IMR-90 (cell line): ENCODE measurements around the gene ISG15.

Source experiments
- CEBPB ChIP-seq: IDR thresholded peaks from 2 replicates; pipeline ENCODE4 v1.6.1; 2012; ENCODE audit warnings: low read depth, low read length, improper control_type of control experiment
- CTCF ChIP-seq: conservative IDR thresholded peaks from 2 replicates; pipeline ENCODE4 v1.5.1; 2012; ENCODE audit warnings: mild to moderate bottlenecking, low read depth, low read length, improper control_type of control experiment
- FOS ChIP-seq: fragments of 150-350 bp; IDR thresholded peaks from 2 replicates; pipeline ENCODE4 v1.6.1; 2016; ENCODE audit warnings: low read depth, low read length
- MAFK ChIP-seq: IDR thresholded peaks from 2 replicates; pipeline ENCODE4 v1.6.1; 2012; ENCODE audit warnings: low read depth, low read length, improper control_type of control experiment
- MXI1 ChIP-seq: IDR thresholded peaks from 2 replicates; pipeline ENCODE4 v1.6.1; 2012; ENCODE audit warnings: low read depth, mild to moderate bottlenecking, low read length, moderate library complexity, borderline replicate concordance
- POLR2A ChIP-seq: IDR thresholded peaks from 2 replicates; pipeline ENCODE4 v1.6.1; 2012; ENCODE audit warnings: mild to moderate bottlenecking, low read depth, low read length
- RAD21 ChIP-seq: IDR thresholded peaks from 2 replicates; pipeline ENCODE4 v1.6.1; 2012; ENCODE audit warnings: low read length, improper control_type of control experiment
- RCOR1 ChIP-seq: IDR thresholded peaks from 2 replicates; pipeline ENCODE4 v1.6.1; 2012; ENCODE audit warnings: mild to moderate bottlenecking, low read length, improper control_type of control experiment; ENCODE audit not compliant: insufficient replicate concordance
- RFX5 ChIP-seq: IDR thresholded peaks from 2 replicates; pipeline ENCODE4 v1.8.0; 2012; ENCODE audit warnings: low read depth, mild to moderate bottlenecking, low read length, moderate library complexity
- SMC3 ChIP-seq: fragments of 150-350 bp; IDR thresholded peaks from 2 replicates; pipeline ENCODE4 v1.6.1; 2016; ENCODE audit warnings: low read depth, mild to moderate bottlenecking, antibody characterized with exemption, low read length, moderate library complexity
- USF2 ChIP-seq: fragments of 150-350 bp; IDR thresholded peaks from 2 replicates; pipeline ENCODE4 v1.6.1; 2017; ENCODE audit warnings: mild to moderate bottlenecking, antibody characterized with exemption, low read length, low read depth

- TF ChIP-seq CTCF = no peak
- no peak for TF ChIP-seq MXI1
- no peak for TF ChIP-seq CEBPB
- TF ChIP-seq RCOR1 = no peak
- TF ChIP-seq USF2 = no peak
- no peak for TF ChIP-seq RAD21
- no peak for TF ChIP-seq POLR2A
- TF ChIP-seq RFX5 = no peak
- no peak for TF ChIP-seq FOS
- no peak for TF ChIP-seq MAFK
- TF ChIP-seq SMC3 = no peak
Observed at GRCh38 chr1:1051127-1051810, 38.0 kb downstream of the ISG15 start.
